Retinal pigment epithelial cell (primary cell): Measurements from ENCODE around the gene BICC1.
A peak's percentile ranks its signal among the peaks of the same experiment; 100 is the strongest.

ENCODE experiments used
- DNase-seq: peaks from one replicate; pipeline ENCODE4 v3.0.0-alpha.2; 2010; ENCODE audit warnings: low read depth
- H3K4me3 ChIP-seq: 2 replicates; pipeline ENCODE4 v1.5.1; 2011; ENCODE audit warnings: mild to moderate bottlenecking, low read length, control low read depth, moderate library complexity
- CTCF ChIP-seq: conservative IDR thresholded peaks from 2 replicates; pipeline ENCODE4 v1.5.1; 2011; ENCODE audit warnings: low read depth, low read length, control low read depth, inconsistent platforms

Gene BICC1

GRCh38 chr10:58724781-58725180 lies 212.1 kb downstream of the BICC1 start:
- DNase-seq: no peak
- no peak overlapping the region for H3K4me3 ChIP-seq
- no peak for TF ChIP-seq CTCF

GRCh38 chr10:58725901-58726300 lies 213.2 kb downstream of the BICC1 start:
- no peak for DNase-seq
- TF ChIP-seq CTCF: no peak
- H3K4me3 ChIP-seq: no peak overlapping the region

- no peak for TF ChIP-seq CTCF
- H3K4me3 ChIP-seq: no peak overlapping the region
- DNase-seq: no peak
Observed at GRCh38 chr10:58727633-58728032, 215.0 kb downstream of the BICC1 start.

- H3K4me3 ChIP-seq: no peak overlapping the region
- no peak for TF ChIP-seq CTCF
- DNase-seq: no peak
Observed at GRCh38 chr10:58731276-58731675, 218.6 kb downstream of the BICC1 start.

- no peak for DNase-seq
- no peak for TF ChIP-seq CTCF
- no peak overlapping the region for H3K4me3 ChIP-seq
Observed at GRCh38 chr10:58733436-58733835, 220.8 kb downstream of the BICC1 start.

GRCh38 chr10:58734116-58734515 lies 221.4 kb downstream of the BICC1 start:
- DNase-seq: no peak
- TF ChIP-seq CTCF: peak; percentile 19
- H3K4me3 ChIP-seq: no peak overlapping the region

- no peak for TF ChIP-seq CTCF
- no peak for DNase-seq
Observed at GRCh38 chr10:58734664-58735063, 222.0 kb downstream of the BICC1 start.

More at GRCh38 chr10:58734664-58735063, 222.0 kb downstream of the BICC1 start:
- H3K4me3 ChIP-seq: no peak overlapping the region
